Fibroblast of lung (primary cell): ENCODE data around the gene ZBED5.

ENCODE experiments used
- CTCF ChIP-seq, 2 donors: IDR thresholded peaks in 1 of 2; conservative IDR thresholded peaks in 1 of 2; 1 replicate in 1 of 2; 2 replicates in 1 of 2; pipeline ENCODE4 v1.5.1; 2011 to 2012; ENCODE audit warnings: low read length in 2 of 2, control low read depth in 1 of 2, inconsistent platforms in 1 of 2, low read depth in 1 of 2, mild to moderate bottlenecking in 1 of 2
- EZH2 ChIP-seq: IDR thresholded peaks from 2 replicates; pipeline ENCODE4 v1.5.1; 2012; ENCODE audit warnings: low read length, control low read depth, mild to moderate bottlenecking; ENCODE audit errors: missing control alignments

DNA sequence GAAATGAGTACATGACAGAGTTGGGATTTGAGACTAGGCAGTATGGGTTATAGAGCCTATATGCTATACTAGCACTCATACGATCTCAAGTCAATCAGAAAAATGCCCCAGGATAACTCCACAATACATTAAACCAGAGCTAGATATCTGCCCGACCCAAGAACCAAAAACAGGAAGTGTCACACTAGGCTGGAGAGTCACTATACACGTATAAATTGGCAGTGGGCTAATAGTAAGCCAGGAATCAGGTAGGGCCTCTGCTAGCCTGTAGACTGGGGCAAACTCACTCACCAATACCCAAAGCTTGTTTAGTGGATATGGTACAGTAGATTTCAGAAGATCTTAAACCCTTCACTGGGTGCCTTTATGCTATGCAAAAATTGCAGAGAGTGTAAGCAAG is 33.0 kb downstream of the ZBED5 start:
- TF ChIP-seq EZH2 (no peak), CTCF (conservative IDR thresholded peaks at IDR 0.05 in 1 of 2, IDR thresholded peaks at IDR 0.05 in 1 of 2; ENCODE audit: low read depth in 1 of 2, low read length in 2 of 2) (no peak)
